ENCODE results near the gene RBFA.

The RBFA gene

DNA sequence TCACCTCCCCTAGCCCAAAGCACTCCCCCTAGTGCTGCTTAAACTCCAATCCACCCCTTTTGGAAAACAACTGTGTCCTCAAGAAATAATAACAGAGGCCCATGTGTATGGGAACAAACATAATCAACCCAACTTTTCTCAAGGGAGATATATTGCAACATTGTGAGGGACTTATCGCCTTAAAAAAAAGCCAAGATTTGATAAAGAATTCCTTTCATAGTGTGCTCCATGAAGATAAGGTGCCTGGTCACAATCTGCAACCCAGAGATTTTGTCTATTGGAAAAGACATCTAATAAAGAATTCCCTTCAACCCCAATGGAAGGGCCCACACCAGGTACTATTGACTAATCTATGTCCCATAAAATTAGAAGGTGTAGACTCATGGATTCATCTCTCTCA is 4.5 kb upstream of the RBFA start:
- no peak overlapping the region for H3K4me3 ChIP-seq (replicated peaks; ENCODE audit: low read depth, low read length)
- DNase-seq (ENCODE audit: extremely low read depth, low read depth): no peak
- TF ChIP-seq, protein P1, sequence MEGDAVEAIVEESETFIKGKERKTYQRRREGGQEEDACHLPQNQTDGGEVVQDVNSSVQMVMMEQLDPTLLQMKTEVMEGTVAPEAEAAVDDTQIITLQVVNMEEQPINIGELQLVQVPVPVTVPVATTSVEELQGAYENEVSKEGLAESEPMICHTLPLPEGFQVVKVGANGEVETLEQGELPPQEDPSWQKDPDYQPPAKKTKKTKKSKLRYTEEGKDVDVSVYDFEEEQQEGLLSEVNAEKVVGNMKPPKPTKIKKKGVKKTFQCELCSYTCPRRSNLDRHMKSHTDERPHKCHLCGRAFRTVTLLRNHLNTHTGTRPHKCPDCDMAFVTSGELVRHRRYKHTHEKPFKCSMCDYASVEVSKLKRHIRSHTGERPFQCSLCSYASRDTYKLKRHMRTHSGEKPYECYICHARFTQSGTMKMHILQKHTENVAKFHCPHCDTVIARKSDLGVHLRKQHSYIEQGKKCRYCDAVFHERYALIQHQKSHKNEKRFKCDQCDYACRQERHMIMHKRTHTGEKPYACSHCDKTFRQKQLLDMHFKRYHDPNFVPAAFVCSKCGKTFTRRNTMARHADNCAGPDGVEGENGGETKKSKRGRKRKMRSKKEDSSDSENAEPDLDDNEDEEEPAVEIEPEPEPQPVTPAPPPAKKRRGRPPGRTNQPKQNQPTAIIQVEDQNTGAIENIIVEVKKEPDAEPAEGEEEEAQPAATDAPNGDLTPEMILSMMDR (IDR thresholded peaks at IDR 0.05; ENCODE audit: low read depth, low read length, missing control alignments): no peak

DNA sequence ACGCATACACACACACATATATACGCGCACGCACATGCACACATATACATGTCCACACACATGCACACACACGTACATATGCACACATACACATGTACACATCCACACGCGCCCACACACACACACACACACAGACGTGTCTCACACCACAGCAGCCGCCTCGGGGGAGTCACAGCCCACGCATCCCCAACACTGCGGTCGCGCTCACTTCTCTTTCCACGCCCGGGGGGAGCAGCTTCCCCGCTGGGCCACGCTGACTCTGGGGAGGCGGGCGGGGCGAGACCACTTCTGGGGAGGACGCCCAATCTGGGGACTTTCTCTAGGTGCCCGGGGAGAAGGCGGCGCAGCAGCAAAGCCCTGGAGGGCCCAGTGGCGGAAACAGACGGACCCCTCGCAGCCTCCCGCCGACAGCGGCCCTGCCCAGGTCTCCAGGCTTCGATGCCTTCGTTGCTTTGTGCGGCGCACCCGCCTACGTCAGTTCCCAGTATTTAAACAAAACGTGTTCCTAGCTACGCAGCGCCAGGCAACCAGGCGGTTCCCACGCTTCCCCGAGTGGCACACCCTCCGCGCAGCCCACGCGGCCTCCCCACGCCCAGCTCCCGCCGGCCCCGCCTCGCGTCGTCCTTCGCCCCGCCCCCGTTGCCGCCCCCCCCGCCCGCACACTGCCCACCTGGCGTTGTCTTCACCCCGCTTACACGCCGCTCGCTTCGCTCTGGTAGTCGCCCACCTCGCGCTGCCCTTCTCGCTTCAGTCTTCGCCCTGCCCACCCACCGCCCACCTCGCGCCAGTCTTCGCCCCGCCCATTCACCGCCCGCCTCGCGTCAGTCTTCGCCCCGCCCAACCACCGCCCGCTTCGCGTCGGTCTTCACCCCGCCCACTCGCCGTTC is 810 bp upstream of the RBFA start:
- peak overlapping the region; percentile 73 for H3K4me3 ChIP-seq (replicated peaks; ENCODE audit: low read depth, low read length)
- DNase-seq (ENCODE audit: extremely low read depth, low read depth): peak; percentile 84
- TF ChIP-seq, protein P1 (IDR thresholded peaks at IDR 0.05; ENCODE audit: low read depth, low read length, missing control alignments): no peak

DNA sequence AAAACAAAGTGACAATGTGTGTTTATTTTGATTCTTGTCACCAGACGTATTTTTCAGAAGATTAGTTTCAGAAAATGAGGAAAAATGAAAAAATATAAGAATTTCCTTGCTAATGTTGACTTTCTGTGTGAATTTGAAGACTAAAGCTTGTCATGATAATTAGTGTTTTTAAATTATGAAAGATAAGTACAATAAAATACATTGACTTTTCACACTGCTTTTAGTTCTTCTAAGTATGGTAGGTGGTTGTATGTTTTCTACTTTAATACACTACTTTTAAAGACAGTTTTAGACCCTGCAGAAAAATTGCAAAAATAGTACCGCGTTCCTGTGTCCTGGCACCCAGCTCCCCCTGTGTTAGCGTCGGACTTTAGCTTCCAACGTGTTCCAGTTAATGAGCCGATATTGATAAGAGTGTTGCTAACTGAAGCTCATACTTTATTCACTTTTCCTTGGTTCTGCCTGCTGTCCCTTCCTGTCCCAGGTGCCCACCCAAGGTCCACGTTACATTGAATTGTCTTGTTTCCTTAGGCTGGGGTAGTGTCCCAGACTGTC is 695 bp downstream of the RBFA start:
- H3K4me3 ChIP-seq (replicated peaks; ENCODE audit: low read depth, low read length): peak overlapping the region; percentile 86
- TF ChIP-seq, protein P1 (IDR thresholded peaks at IDR 0.05; ENCODE audit: low read depth, low read length, missing control alignments): no peak
- DNase-seq (ENCODE audit: extremely low read depth, low read depth): no peak

- DNase-seq (ENCODE audit: extremely low read depth, low read depth): no peak
- peak overlapping the region; percentile 86 for H3K4me3 ChIP-seq (replicated peaks; ENCODE audit: low read depth, low read length)
- TF ChIP-seq, protein P1 (IDR thresholded peaks at IDR 0.05; ENCODE audit: low read depth, low read length, missing control alignments): no peak
Observed at GRCh38 chr18:80035997-80036396, 1.8 kb downstream of the RBFA start.

DNA sequence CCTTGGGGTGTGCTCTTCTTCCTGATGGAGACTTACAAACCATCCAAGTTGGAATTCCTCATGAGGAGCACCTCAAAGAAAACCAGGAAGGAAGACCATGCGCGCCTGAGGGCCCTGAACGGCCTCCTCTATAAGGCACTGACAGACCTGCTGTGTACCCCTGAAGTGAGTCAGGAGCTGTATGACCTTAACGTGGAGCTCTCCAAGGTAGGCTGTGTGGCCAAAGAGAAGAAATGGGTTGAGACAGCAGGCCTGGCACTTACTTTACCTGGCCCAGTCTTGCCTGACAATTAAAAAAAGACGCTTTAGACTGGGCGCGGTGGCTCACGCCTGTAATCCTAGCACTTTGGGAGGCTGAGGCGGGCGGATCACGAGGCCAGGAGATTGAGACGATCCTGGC is 3.1 kb downstream of the RBFA start:
- no peak overlapping the region for H3K4me3 ChIP-seq (replicated peaks; ENCODE audit: low read depth, low read length)
- TF ChIP-seq, protein P1 (IDR thresholded peaks at IDR 0.05; ENCODE audit: low read depth, low read length, missing control alignments): no peak

GRCh38 chr18:80037869-80038630 is 3.8 kb downstream of the RBFA start:
- no peak for DNase-seq (ENCODE audit: extremely low read depth, low read depth)
- H3K4me3 ChIP-seq (replicated peaks; ENCODE audit: low read depth, low read length): no peak overlapping the region
- TF ChIP-seq, protein P1 (IDR thresholded peaks at IDR 0.05; ENCODE audit: low read depth, low read length, missing control alignments): no peak

More for the DNA sequence above, 3.1 kb downstream of the RBFA start:
- DNase-seq (ENCODE audit: extremely low read depth, low read depth): no peak

All from HFF-Myc (cell line).